K562 (cell line): ENCODE data around the gene HSPA1L. TPM values are rescaled to one million over a fixed set of nuclear protein-coding genes. Genes with fewer than 3 reads are reported as not detected.

Experiments used
- CBX1 ChIP-seq: sonication (generic); IDR thresholded peaks from 2 replicates; pipeline ENCODE4 v1.6.1; 2016; ENCODE audit warnings: antibody characterized with exemption, low read depth, mild to moderate bottlenecking
- FOXJ2 ChIP-seq: fragments of 200-800 bp; sonication (Bioruptor generic); IDR thresholded peaks from 2 replicates; pipeline ENCODE4 v1.6.1; 2016; ENCODE audit warnings: missing genetic modification characterization, missing compliant biosample characterization
- FOXJ3 ChIP-seq: sonication (generic); formaldehyde crosslinking; IDR thresholded peaks from 2 replicates; pipeline ENCODE4 v1.4.0; 2020; ENCODE audit warnings: mild to moderate bottlenecking, missing genetic modification reagents
- GATAD2A ChIP-seq: fragments of 450-650 bp; IDR thresholded peaks from 2 replicates; pipeline ENCODE4 v1.6.1; 2017
- HEY1 ChIP-seq: fragments of 250-450 bp; sonication (Bioruptor Pico); IDR thresholded peaks from 2 replicates; pipeline ENCODE4 v1.5.0; 2020; ENCODE audit warnings: mild to moderate bottlenecking, moderate library complexity, borderline replicate concordance
- JUNB ChIP-seq: fragments of 450-650 bp; formaldehyde crosslinking; conservative IDR thresholded peaks from 2 replicates; pipeline ENCODE4 v1.4.0; 2020; ENCODE audit warnings: mild to moderate bottlenecking
- NCOR1 ChIP-seq: fragments of 450-650 bp; IDR thresholded peaks from 2 replicates; pipeline ENCODE4 v1.6.1; 2016; ENCODE audit warnings: mild to moderate bottlenecking, moderate library complexity
- NFIC ChIP-seq: fragments of 450-650 bp; IDR thresholded peaks from 2 replicates; pipeline ENCODE4 v1.6.1; 2017; ENCODE audit warnings: mild to moderate bottlenecking, inconsistent platforms
- POLR2B ChIP-seq: fragments of 450-650 bp; IDR thresholded peaks from 2 replicates; pipeline ENCODE4 v1.6.1; 2018; ENCODE audit warnings: low read depth; ENCODE audit not compliant: partially characterized antibody
- PRPF4 ChIP-seq: fragments of 200-400 bp; formaldehyde crosslinking; IDR thresholded peaks from one replicate; pipeline ENCODE4 v1.6.1; 2017; ENCODE audit warnings: low read length, low read depth, mild to moderate bottlenecking; ENCODE audit not compliant: insufficient read depth, poor library complexity, severe bottlenecking
- PYGO2 ChIP-seq: fragments of 450-650 bp; IDR thresholded peaks from 2 replicates; pipeline ENCODE4 v1.6.1; 2016; ENCODE audit warnings: mild to moderate bottlenecking, missing genetic modification characterization, moderate library complexity, missing compliant biosample characterization
- SAP30 ChIP-seq: fragments of 200-600 bp; sonication (generic); IDR thresholded peaks from 2 replicates; pipeline ENCODE4 v1.6.1; 2012; ENCODE audit warnings: borderline replicate concordance, low read depth, mild to moderate bottlenecking, moderate library complexity, low read length, control low read depth, inconsistent platforms; ENCODE audit not compliant: insufficient read depth, poor library complexity, severe bottlenecking
- SMARCA4 ChIP-seq: fragments of 450-650 bp; IDR thresholded peaks from 2 replicates; pipeline ENCODE4 v1.6.1; 2016
- SRSF9 ChIP-seq: fragments of 200-400 bp; formaldehyde crosslinking; IDR thresholded peaks from 2 replicates; pipeline ENCODE4 v1.6.1; 2017; ENCODE audit warnings: low read depth, low read length, borderline replicate concordance
- U2AF1 ChIP-seq: fragments of 200-400 bp; formaldehyde crosslinking; optimal IDR thresholded peaks from 2 replicates; pipeline ENCODE3; 2017; ENCODE audit warnings: mild to moderate bottlenecking, low read depth, low read length, moderate library complexity
- ZNF133 ChIP-seq: fragments of 250-450 bp; sonication (Bioruptor Pico); IDR thresholded peaks from 2 replicates; pipeline ENCODE4 v1.4.0; 2020; ENCODE audit warnings: mild to moderate bottlenecking
- ZNF197 ChIP-seq: fragments of 200-800 bp; sonication (Bioruptor generic); IDR thresholded peaks from 2 replicates; pipeline ENCODE4 v1.6.1; 2016; ENCODE audit warnings: low read depth, missing genetic modification characterization, missing compliant biosample characterization
- ZNF232 ChIP-seq: sonication (generic); formaldehyde crosslinking; IDR thresholded peaks from 2 replicates; pipeline ENCODE4 v1.8.0; 2022; ENCODE audit warnings: mild to moderate bottlenecking, missing genetic modification reagents
- ZNF436 ChIP-seq: fragments of 250-450, 450-650 bp; sonication (Bioruptor Pico); formaldehyde crosslinking; IDR thresholded peaks from 2 replicates; pipeline ENCODE4 v1.7.0; 2020; ENCODE audit warnings: mild to moderate bottlenecking
- ZSCAN29 ChIP-seq: fragments of 450-650 bp; IDR thresholded peaks from 2 replicates; pipeline ENCODE4 v1.6.1; 2017
- polyA plus RNA-seq, 8 experiments: library from polyadenylated mRNA; depleted of rRNA in 4 of 8; stranded (reverse) in 5 of 8; unstranded in 3 of 8; fragments of >200 nt; fragmentation: Nextera tagmentation in 2 of 8; fragmentation: Illumina TruSeq in 1 of 8; extraction: Ambion mirVana in 2 of 8; extraction: Trizol in 1 of 8; gene quantifications; 2 replicates each; pipeline versions ENCODE4 v1.2.1 to v1.2.3, GENCODE V29; 2011 to 2014; ENCODE audit warnings: inconsistent platforms in 1 of 8, missing spikeins in 1 of 8
- total RNA-seq, 7 experiments: library from RNA; depleted of rRNA in 6 of 7; stranded (reverse); fragments of >200 nt in 6 of 7; fragmentation: Illumina TruSeq in 2 of 7; extraction: Trizol in 2 of 7; gene quantifications; 2 replicates each; pipeline versions ENCODE4 v1.2.1 to v1.2.3, GENCODE V29; 2011 to 2021; ENCODE audit warnings: low replicate concordance in 1 of 7
- TF ChIP-seq, protein P1 (sequence below): fragments of 250-450 bp; sonication (Bioruptor Pico); IDR thresholded peaks from 2 replicates; pipeline ENCODE4 v1.8.0; 2021; ENCODE audit warnings: mild to moderate bottlenecking, moderate library complexity
- TF ChIP-seq, protein P2 (sequence below): IDR thresholded peaks from 2 replicates; pipeline ENCODE4 v1.6.1; 2016; ENCODE audit warnings: missing genetic modification characterization, missing compliant biosample characterization
- TF ChIP-seq, protein P3 (sequence below): fragments of 450-650 bp; conservative IDR thresholded peaks from 2 replicates; pipeline ENCODE4 v1.6.1; 2016; ENCODE audit warnings: missing genetic modification characterization, low read depth, mild to moderate bottlenecking, missing compliant biosample characterization, moderate library complexity
- TF ChIP-seq, protein P4 (sequence below): fragments of 250-450 bp; sonication (Bioruptor Pico); IDR thresholded peaks from 2 replicates; pipeline ENCODE4 v1.4.0; 2020; ENCODE audit warnings: borderline replicate concordance

Gene HSPA1L
- total and polyA plus RNA-seq, 9 of the 15 experiments (the other 6 are each of a cell fraction or from before 2014, with no cell fraction given), result 0.14 to 2.1 (median 1.3) TPM

DNA sequence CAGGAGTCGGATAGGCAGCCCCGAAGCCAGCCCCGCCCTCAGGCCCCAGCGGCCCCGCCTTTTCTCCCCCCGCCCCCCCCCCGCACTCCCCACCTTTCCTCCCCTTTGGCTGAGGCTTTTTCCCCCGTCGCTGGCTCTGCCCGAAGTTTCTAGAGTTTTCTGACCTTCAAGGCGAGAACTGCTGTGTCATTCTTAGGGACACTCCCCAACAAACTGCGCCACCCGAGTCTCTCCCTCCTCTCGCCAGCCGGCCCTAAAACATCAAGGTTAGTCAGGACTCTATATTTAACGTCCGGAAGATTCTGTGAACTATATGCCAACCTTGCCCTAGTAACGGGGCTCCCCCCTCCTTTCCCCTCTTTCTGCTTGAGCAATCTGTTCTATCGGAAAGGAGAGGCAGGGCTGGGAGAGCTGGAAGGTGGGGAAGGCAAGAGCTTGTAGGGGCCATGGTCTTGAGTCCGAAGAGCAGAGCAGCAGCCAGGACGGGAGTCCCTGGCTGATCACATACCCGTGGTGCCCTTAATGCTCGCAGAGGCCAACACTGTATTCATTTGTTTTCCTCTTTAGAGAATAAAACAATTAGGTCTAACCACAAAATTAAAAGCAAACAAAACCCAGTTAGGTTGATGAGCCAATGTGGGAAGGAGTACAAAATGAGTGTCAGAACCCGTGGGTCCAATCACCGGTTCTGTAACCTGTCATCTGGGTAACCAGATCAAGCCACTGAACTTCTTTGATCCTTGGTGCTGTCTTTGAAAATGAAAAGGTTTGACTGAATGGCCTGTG lies 7.1 kb upstream of the HSPA1L start (continued):
- TF ChIP-seq, protein P1, sequence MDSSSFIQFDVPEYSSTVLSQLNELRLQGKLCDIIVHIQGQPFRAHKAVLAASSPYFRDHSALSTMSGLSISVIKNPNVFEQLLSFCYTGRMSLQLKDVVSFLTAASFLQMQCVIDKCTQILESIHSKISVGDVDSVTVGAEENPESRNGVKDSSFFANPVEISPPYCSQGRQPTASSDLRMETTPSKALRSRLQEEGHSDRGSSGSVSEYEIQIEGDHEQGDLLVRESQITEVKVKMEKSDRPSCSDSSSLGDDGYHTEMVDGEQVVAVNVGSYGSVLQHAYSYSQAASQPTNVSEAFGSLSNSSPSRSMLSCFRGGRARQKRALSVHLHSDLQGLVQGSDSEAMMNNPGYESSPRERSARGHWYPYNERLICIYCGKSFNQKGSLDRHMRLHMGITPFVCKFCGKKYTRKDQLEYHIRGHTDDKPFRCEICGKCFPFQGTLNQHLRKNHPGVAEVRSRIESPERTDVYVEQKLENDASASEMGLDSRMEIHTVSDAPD (CRISPR knock-in tag), result no peak
- TF ChIP-seq ZNF436, result no peak
- no peak for TF ChIP-seq NCOR1
- TF ChIP-seq JUNB (CRISPR knock-in tag), result no peak
- no peak for TF ChIP-seq FOXJ3 (CRISPR knock-in tag)
- TF ChIP-seq ZSCAN29, result no peak
- TF ChIP-seq HEY1, result 0 out of 2 replicates have a peak, but pooled peaks have one; percentile 10
- TF ChIP-seq, protein P2, sequence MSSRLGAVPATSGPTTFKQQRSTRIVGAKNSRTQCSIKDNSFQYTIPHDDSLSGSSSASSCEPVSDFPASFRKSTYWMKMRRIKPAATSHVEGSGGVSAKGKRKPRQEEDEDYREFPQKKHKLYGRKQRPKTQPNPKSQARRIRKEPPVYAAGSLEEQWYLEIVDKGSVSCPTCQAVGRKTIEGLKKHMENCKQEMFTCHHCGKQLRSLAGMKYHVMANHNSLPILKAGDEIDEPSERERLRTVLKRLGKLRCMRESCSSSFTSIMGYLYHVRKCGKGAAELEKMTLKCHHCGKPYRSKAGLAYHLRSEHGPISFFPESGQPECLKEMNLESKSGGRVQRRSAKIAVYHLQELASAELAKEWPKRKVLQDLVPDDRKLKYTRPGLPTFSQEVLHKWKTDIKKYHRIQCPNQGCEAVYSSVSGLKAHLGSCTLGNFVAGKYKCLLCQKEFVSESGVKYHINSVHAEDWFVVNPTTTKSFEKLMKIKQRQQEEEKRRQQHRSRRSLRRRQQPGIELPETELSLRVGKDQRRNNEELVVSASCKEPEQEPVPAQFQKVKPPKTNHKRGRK (tag), result no peak
- TF ChIP-seq PYGO2 (tag), result no peak
- TF ChIP-seq ZNF232, result peak; percentile 25; the same call in 1 of the 2 replicates
- no peak for TF ChIP-seq GATAD2A
- TF ChIP-seq, protein P3, sequence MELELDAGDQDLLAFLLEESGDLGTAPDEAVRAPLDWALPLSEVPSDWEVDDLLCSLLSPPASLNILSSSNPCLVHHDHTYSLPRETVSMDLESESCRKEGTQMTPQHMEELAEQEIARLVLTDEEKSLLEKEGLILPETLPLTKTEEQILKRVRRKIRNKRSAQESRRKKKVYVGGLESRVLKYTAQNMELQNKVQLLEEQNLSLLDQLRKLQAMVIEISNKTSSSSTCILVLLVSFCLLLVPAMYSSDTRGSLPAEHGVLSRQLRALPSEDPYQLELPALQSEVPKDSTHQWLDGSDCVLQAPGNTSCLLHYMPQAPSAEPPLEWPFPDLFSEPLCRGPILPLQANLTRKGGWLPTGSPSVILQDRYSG (tag), result peak; percentile 87; the same call in 1 of the 2 replicates
- TF ChIP-seq FOXJ2 (tag), result no peak
- no peak for TF ChIP-seq CBX1
- no peak for TF ChIP-seq NFIC
- TF ChIP-seq SRSF9, result no peak
- TF ChIP-seq POLR2B, result peak; percentile 91
- TF ChIP-seq U2AF1, result no peak
- TF ChIP-seq PRPF4, result no peak
- no peak for TF ChIP-seq ZNF133 (CRISPR knock-in tag)
- TF ChIP-seq, protein P4, sequence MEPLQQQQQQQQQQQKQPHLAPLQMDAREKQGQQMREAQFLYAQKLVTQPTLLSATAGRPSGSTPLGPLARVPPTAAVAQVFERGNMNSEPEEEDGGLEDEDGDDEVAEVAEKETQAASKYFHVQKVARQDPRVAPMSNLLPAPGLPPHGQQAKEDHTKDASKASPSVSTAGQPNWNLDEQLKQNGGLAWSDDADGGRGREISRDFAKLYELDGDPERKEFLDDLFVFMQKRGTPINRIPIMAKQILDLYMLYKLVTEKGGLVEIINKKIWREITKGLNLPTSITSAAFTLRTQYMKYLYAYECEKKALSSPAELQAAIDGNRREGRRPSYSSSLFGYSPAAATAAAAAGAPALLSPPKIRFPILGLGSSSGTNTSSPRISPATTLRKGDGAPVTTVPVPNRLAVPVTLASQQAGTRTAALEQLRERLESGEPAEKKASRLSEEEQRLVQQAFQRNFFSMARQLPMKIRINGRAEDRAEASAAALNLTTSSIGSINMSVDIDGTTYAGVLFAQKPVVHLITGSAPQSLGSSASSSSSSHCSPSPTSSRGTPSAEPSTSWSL (CRISPR knock-in tag), result no peak
- no peak for TF ChIP-seq SMARCA4
- no peak for TF ChIP-seq ZNF197 (CRISPR knock-in tag)
- TF ChIP-seq SAP30, result no peak
